ENCODE measurements around the gene DDX28. TPM values are rescaled to one million over a fixed set of nuclear protein-coding genes. Genes with fewer than 3 reads are reported as not detected.

DDX28 gene
- total RNA-seq, 1 donor from 2014 or later, result 6.6 TPM

- Mint-ChIP-seq H3K9me3 (ENCODE audit: low read depth) (no peaks in the 10 kb centered on the region), H3K4me3 (ENCODE audit: unreplicated experiment) (no peak overlapping the region), H3K4me1 (ENCODE audit: low read depth) (peaks cover 22% of the 10 kb centered on the region), H3K27me3 (ENCODE audit: low read depth) (no peaks in the 10 kb centered on the region), H3K27ac (ENCODE audit: unreplicated experiment) (no peak overlapping the region), H3K36me3 (ENCODE audit: low read depth) (peaks cover 17% of the 10 kb centered on the region)
- TF ChIP-seq CTCF (IDR thresholded peaks at IDR 0.05), result no peak
- DNase-seq (ENCODE audit: low spot score), result peak; percentile 18
These were observed 47.3 kb upstream of the DDX28 start for GRCh38 chr16:68070249-68070730.

GRCh38 chr16:68069511-68070248 is 46.6 kb upstream of the DDX28 start:
- peak; percentile 62 for DNase-seq (ENCODE audit: low spot score)
- Mint-ChIP-seq H3K4me3 (ENCODE audit: unreplicated experiment) (no peak overlapping the region), H3K27ac (ENCODE audit: unreplicated experiment) (no peak overlapping the region), H3K36me3 (ENCODE audit: low read depth) (peaks cover 17% of the 10 kb centered on the region), H3K9me3 (ENCODE audit: low read depth) (no peaks in the 10 kb centered on the region), H3K4me1 (ENCODE audit: low read depth) (peaks cover 28% of the 10 kb centered on the region), H3K27me3 (ENCODE audit: low read depth) (no peaks in the 10 kb centered on the region)
- no peak for TF ChIP-seq CTCF (IDR thresholded peaks at IDR 0.05)

GRCh38 chr16:68068926-68069325 is 45.9 kb upstream of the DDX28 start:
- DNase-seq (ENCODE audit: low spot score), result no peak
- TF ChIP-seq CTCF (IDR thresholded peaks at IDR 0.05), result no peak
- peaks cover 12% of the 10 kb centered on the region for H3K36me3 Mint-ChIP-seq (ENCODE audit: low read depth)
- no peak overlapping the region for H3K4me3 Mint-ChIP-seq (ENCODE audit: unreplicated experiment)
- no peaks in the 10 kb centered on the region for H3K9me3 Mint-ChIP-seq (ENCODE audit: low read depth)
- H3K27ac Mint-ChIP-seq (ENCODE audit: unreplicated experiment), result no peak overlapping the region
- peaks cover 36% of the 10 kb centered on the region for H3K4me1 Mint-ChIP-seq (ENCODE audit: low read depth)
- no peaks in the 10 kb centered on the region for H3K27me3 Mint-ChIP-seq (ENCODE audit: low read depth)

GRCh38 chr16:68066763-68067162 is 43.7 kb upstream of the DDX28 start:
- peaks cover 32% of the 10 kb centered on the region for H3K4me1 Mint-ChIP-seq (ENCODE audit: low read depth)
- no peaks in the 10 kb centered on the region for H3K27me3 Mint-ChIP-seq (ENCODE audit: low read depth)
- H3K36me3 Mint-ChIP-seq (ENCODE audit: low read depth), result peaks cover 8% of the 10 kb centered on the region
- TF ChIP-seq CTCF (IDR thresholded peaks at IDR 0.05), result no peak
- no peak overlapping the region for H3K4me3 Mint-ChIP-seq (ENCODE audit: unreplicated experiment)
- no peak for DNase-seq (ENCODE audit: low spot score)
- H3K27ac Mint-ChIP-seq (ENCODE audit: unreplicated experiment), result no peak overlapping the region
- H3K9me3 Mint-ChIP-seq (ENCODE audit: low read depth), result no peaks in the 10 kb centered on the region

- TF ChIP-seq CTCF (IDR thresholded peaks at IDR 0.05), result no peak
- H3K27ac Mint-ChIP-seq (ENCODE audit: unreplicated experiment), result peak overlapping the region; percentile 88
These were observed 42.8 kb upstream of the DDX28 start for GRCh38 chr16:68065716-68066305.

More at GRCh38 chr16:68065716-68066305, 42.8 kb upstream of the DDX28 start:
- H3K4me1 Mint-ChIP-seq (ENCODE audit: low read depth), result peaks cover 35% of the 10 kb centered on the region
- peaks cover 8% of the 10 kb centered on the region for H3K36me3 Mint-ChIP-seq (ENCODE audit: low read depth)
- no peak overlapping the region for H3K4me3 Mint-ChIP-seq (ENCODE audit: unreplicated experiment)
- H3K9me3 Mint-ChIP-seq (ENCODE audit: low read depth), result no peaks in the 10 kb centered on the region
- no peaks in the 10 kb centered on the region for H3K27me3 Mint-ChIP-seq (ENCODE audit: low read depth)
- peak; percentile 20 for DNase-seq (ENCODE audit: low spot score)

All from chondrocyte (in vitro differentiated cells).